Left ventricle myocardium inferior (tissue), 1 donor: ENCODE data around the gene ADH4. TPM values are rescaled to one million over a fixed set of nuclear protein-coding genes. Genes with fewer than 3 reads are reported as not detected.
"Not testable (repeated sequence)": the region's sequence is repeated elsewhere in the genome, so short reads cannot be mapped to it uniquely, and the experiment has no call there.

Experiments used
- DNase-seq: peaks from one replicate; pipeline ENCODE4 v3.0.0-alpha.2; 2020
- H3K27ac ChIP-seq: fragments of 200-600 bp; replicated peaks from 2 replicates; pipeline ENCODE4 v1.8.0; 2021
- H3K27me3 ChIP-seq: fragments of 200-600 bp; 2 replicates; pipeline ENCODE4 v1.8.0; 2021; ENCODE audit warnings: low read depth
- H3K36me3 ChIP-seq: fragments of 200-600 bp; 2 replicates; pipeline ENCODE4 v1.8.0; 2021
- H3K4me1 ChIP-seq: fragments of 200-600 bp; 2 replicates; pipeline ENCODE4 v1.8.0; 2021
- H3K4me3 ChIP-seq: fragments of 200-600 bp; 2 replicates; pipeline ENCODE4 v1.8.0; 2021; ENCODE audit warnings: mild to moderate bottlenecking, moderate library complexity
- H3K9me3 ChIP-seq: fragments of 200-600 bp; replicated peaks from 2 replicates; pipeline ENCODE4 v1.8.0; 2021
- CTCF ChIP-seq: fragments of 200-600 bp; IDR thresholded peaks from 2 replicates; pipeline ENCODE4 v1.8.0; 2021; ENCODE audit warnings: antibody characterized with exemption, mild to moderate bottlenecking, borderline replicate concordance
- intact Hi-C: fragments of 100-400 bp; cut with micrococcal nuclease; formaldehyde crosslinking; loops from one replicate; pipeline ENCODE4 v1.11.0; 2022
- total RNA-seq: library from RNA; stranded (reverse); fragmentation: NEBNext Ultra II Directional; extraction: Animal tissue kit (Norgen Biotek cat#: 25700); gene quantifications from one replicate; pipeline ENCODE4 v1.2.1, GENCODE V29; 2021
- donor health status: DM: no; HTN: yes; CAD: no; lungs with severe emphysema.

Gene ADH4
- total RNA-seq, 1 donor from 2014 or later, result not detected

DNA sequence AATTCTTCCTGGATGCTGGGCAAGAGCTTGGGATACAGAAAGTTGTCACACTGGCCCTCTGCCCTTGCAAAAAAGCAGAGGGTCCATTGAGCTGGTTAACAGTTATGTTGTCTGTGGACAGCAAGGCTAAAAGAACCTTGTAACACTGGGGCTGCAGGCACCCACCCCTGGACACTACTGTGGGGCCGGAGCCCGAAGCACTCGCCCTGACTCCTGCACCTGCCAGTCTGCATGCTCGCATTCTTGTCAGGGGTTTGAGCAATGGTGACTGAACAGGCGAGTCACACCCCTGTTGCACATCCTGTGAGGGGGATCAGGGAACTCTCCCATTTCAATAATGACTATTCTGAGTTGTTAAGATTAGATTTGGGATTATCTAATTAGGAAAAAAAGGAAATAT, 23.6 kb downstream of the ADH4 start:
- DNase-seq, result no peak
- Histone ChIP-seq H3K27me3 (no peaks in the 10 kb centered on the region), H3K36me3 (no peaks in the 10 kb centered on the region), H3K4me3 (no peak overlapping the region), H3K9me3 (no peaks in the 10 kb centered on the region), H3K27ac (no peak overlapping the region), H3K4me1 (peaks cover 4% of the 10 kb centered on the region)
- no peak for TF ChIP-seq CTCF
- intact Hi-C loops, result no loop called here

- H3K9me3 ChIP-seq, result no peaks in the 10 kb centered on the region
- no peak overlapping the region for H3K27ac ChIP-seq
- TF ChIP-seq CTCF, result peak; percentile 57
- H3K36me3 ChIP-seq, result no peaks in the 10 kb centered on the region
- H3K4me3 ChIP-seq, result no peak overlapping the region
- intact Hi-C loops, result loop anchor here (2.0 to 5.0 kb wide), 2 partner anchors 289 to 345 kb away; no protein-coding TSS in a partner anchor
- H3K27me3 ChIP-seq, result no peaks in the 10 kb centered on the region
- no peak for DNase-seq
- peaks cover 4% of the 10 kb centered on the region for H3K4me1 ChIP-seq
These were observed 26.0 kb downstream of the ADH4 start for GRCh38 chr4:99117876-99118693.

DNA sequence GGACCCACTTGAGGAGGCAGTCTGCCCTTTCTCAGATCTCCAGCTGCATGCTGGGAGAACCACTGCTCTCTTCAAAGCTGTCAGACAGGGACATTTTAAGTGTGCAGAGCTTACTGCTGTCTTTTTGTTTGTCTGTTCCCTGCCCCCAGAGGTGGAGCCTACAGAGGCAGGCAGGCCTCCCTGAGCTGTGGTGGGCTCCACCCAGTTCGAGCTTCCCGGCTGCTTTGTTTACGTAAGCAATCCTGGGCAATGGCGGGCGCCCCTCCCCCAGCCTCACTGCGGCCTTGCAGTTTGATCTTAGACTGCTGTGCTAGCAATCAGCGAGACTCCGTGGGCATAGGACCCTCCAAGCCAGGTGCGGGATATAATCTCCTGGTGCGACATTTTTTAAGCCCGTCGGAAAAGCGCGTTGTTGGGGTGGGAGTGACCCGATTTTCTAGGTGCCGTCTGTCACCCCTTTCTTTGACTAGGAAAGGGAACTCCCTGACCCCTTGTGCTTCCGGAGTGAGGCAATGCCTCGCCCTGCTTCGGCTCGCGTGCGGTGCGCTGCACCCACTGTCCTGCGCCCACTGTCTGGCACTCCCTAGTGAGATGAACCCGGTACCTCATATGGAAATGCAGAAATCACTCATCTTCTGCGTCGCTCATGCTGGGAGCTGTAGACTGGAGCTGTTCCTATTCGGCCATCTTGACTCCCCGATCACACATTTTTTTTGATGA, 26.8 kb downstream of the ADH4 start:
- H3K4me3 ChIP-seq, H3K27me3 ChIP-seq, DNase-seq, H3K4me1 ChIP-seq, H3K9me3 ChIP-seq, H3K36me3 ChIP-seq, H3K27ac ChIP-seq: not testable (repeated sequence)
- intact Hi-C loops, result loop anchor here (5.0 kb wide), 1 partner anchor 290 kb away; no protein-coding TSS in a partner anchor

GRCh38 chr4:99109286-99109685, 34.8 kb downstream of the ADH4 start:
- H3K4me1 ChIP-seq, H3K9me3 ChIP-seq, H3K36me3 ChIP-seq, H3K27ac ChIP-seq, DNase-seq, H3K27me3 ChIP-seq, H3K4me3 ChIP-seq, intact Hi-C loops: not testable (repeated sequence)

GRCh38 chr4:99104153-99104552, 39.9 kb downstream of the ADH4 start:
- no peak overlapping the region for H3K4me3 ChIP-seq
- H3K27me3 ChIP-seq, result no peaks in the 10 kb centered on the region
- no peaks in the 10 kb centered on the region for H3K36me3 ChIP-seq
- no peak for DNase-seq
- no peak for TF ChIP-seq CTCF
- no peaks in the 10 kb centered on the region for H3K9me3 ChIP-seq
- H3K4me1 ChIP-seq, result no peaks in the 10 kb centered on the region
- intact Hi-C loops, result no loop called here
- no peak overlapping the region for H3K27ac ChIP-seq

DNA sequence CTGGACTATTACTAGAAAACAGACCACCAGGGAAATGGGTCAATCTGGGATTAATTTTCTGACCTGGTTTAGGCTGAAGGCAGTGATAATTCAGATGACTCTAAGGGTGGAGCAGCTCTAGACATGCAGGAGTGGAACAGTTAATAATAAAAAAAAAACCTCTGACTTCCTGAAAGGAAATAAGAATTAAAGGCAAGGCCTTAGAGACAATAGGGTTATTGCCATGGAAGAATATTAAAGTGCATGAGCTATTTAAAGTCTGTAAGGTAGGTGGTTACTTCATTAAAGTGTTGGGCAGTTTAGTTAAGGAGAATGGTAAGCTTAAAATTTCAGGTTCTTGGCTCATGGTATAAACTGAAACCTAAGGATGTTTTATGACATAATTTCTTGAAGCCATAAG, 40.9 kb downstream of the ADH4 start:
- DNase-seq, result no peak
- H3K27me3 ChIP-seq, result no peaks in the 10 kb centered on the region
- H3K4me1 ChIP-seq, result no peaks in the 10 kb centered on the region
- no peaks in the 10 kb centered on the region for H3K9me3 ChIP-seq
- intact Hi-C loops, result no loop called here
- TF ChIP-seq CTCF, result no peak
- H3K4me3 ChIP-seq, result no peak overlapping the region
- no peaks in the 10 kb centered on the region for H3K36me3 ChIP-seq
- H3K27ac ChIP-seq, result no peak overlapping the region
